ENCODE results near the gene PTH2. TPM values are rescaled to one million over a fixed set of nuclear protein-coding genes. Genes with fewer than 3 reads are reported as not detected.

PTH2 gene
- total and polyA plus RNA-seq, 2 donors (not counting 3 experiments of a cell fraction or from before 2014, with no cell fraction given), result not detected

DNA sequence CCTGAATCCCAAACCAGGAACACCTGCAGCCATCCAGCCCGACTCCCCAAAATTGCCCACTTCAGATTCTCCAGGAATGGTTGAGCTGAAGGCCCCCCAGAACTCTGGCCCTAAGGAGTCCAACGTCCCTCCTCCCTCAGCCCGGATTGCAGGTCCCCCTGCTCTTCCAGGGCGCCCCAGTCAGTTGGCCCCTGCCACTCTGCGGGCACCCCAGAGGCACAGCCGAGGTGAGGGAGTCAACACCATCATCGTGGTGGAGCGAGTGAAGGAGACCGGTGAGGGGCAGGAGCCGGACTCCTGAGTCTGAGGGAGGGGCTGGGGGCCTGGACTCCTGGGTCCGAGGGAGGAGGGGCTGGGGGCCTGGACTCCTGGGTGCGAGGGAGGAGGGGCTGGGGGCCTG is 4.1 kb upstream of the PTH2 start:
- no peak overlapping the region for H3K27ac ChIP-seq (ENCODE audit: insufficient read depth, low read depth, low read length)
- FAIRE-seq, result no peak
- ChIA-PET POLR2A (no interaction called here), CTCF (interaction anchor here (1.2 kb wide), 1 partner anchor 12 kb away, joined by 3 read pairs; no protein-coding TSS in a partner anchor)
- dilution Hi-C loops (cut with MboI; ENCODE audit: extremely low pct_ligation_motif_present, low sequenced_read_pairs), result no loop called here
- H3K79me2 ChIP-seq (ENCODE audit: control insufficient read depth, insufficient read depth, low read length), result no peaks in the 10 kb centered on the region
- H3K27me3 ChIP-seq (ENCODE audit: control insufficient read depth in 2 of 2, insufficient read depth in 2 of 2, low read length in 2 of 2), result peaks cover 79 to 81% of the 10 kb centered on the region in 2 experiments
- H3K36me3 ChIP-seq (ENCODE audit: control insufficient read depth in 2 of 2, extremely low read depth in 1 of 2, insufficient read depth in 2 of 2, low read length in 2 of 2), result no peaks in the 10 kb centered on the region
- TF ChIP-seq, protein P1, sequence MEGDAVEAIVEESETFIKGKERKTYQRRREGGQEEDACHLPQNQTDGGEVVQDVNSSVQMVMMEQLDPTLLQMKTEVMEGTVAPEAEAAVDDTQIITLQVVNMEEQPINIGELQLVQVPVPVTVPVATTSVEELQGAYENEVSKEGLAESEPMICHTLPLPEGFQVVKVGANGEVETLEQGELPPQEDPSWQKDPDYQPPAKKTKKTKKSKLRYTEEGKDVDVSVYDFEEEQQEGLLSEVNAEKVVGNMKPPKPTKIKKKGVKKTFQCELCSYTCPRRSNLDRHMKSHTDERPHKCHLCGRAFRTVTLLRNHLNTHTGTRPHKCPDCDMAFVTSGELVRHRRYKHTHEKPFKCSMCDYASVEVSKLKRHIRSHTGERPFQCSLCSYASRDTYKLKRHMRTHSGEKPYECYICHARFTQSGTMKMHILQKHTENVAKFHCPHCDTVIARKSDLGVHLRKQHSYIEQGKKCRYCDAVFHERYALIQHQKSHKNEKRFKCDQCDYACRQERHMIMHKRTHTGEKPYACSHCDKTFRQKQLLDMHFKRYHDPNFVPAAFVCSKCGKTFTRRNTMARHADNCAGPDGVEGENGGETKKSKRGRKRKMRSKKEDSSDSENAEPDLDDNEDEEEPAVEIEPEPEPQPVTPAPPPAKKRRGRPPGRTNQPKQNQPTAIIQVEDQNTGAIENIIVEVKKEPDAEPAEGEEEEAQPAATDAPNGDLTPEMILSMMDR (IDR thresholded peaks at IDR 0.05; ENCODE audit: extremely low read depth in 1 of 2, insufficient read depth in 1 of 2, low read depth in 1 of 2, low read length in 2 of 2), result no peak
- TF ChIP-seq, protein P2, sequence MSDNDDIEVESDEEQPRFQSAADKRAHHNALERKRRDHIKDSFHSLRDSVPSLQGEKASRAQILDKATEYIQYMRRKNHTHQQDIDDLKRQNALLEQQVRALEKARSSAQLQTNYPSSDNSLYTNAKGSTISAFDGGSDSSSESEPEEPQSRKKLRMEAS (IDR thresholded peaks at IDR 0.05; ENCODE audit: insufficient read depth, insufficient read length), result no peak
- TF ChIP-seq GATA2 (IDR thresholded peaks at IDR 0.05; ENCODE audit: insufficient read depth, insufficient read length, low read depth, low read length), result no peak
- TF ChIP-seq JUN (IDR thresholded peaks at IDR 0.05; ENCODE audit: borderline replicate concordance, insufficient read depth, insufficient read length, low read depth), result no peak
- TF ChIP-seq POLR2A (IDR thresholded peaks at IDR 0.05; ENCODE audit: low read depth, low read length), result no peak
- TF ChIP-seq FOS (IDR thresholded peaks at IDR 0.05; ENCODE audit: borderline replicate concordance, insufficient read depth, low read length), result no peak
- TF ChIP-seq POLR2AphosphoS5 (IDR thresholded peaks at IDR 0.05; ENCODE audit: insufficient read depth, low read depth, low read length), result no peak
- TF ChIP-seq MYC (IDR thresholded peaks at IDR 0.05; ENCODE audit: low read depth, low read length), result no peak
- no peak for TF ChIP-seq EZH2 (IDR thresholded peaks at IDR 0.05; ENCODE audit: borderline replicate concordance, low read depth, low read length, severe bottlenecking)
- no peak overlapping the region for H2AFZ ChIP-seq (ENCODE audit: low read depth, low read length)
- H3K4me1 ChIP-seq (ENCODE audit: control insufficient read depth, extremely low read depth, insufficient read depth, low read length), result no peaks in the 10 kb centered on the region
- H3K9ac ChIP-seq (replicated peaks; ENCODE audit: extremely low read depth, insufficient read depth, low read length), result no peak overlapping the region
- intact Hi-C loops (cut with micrococcal nuclease), result no loop called here
- H3K4me3 ChIP-seq (replicated peaks in 1 of 3; ENCODE audit: insufficient read depth in 1 of 3, low read depth in 1 of 3, low read length in 3 of 3), result no peak overlapping the region
- no peak for DNase-seq (ENCODE audit: low read depth, low spot score)
- H3K9me1 ChIP-seq (replicated peaks; ENCODE audit: control insufficient read depth, extremely low read depth, insufficient read depth, low read length), result no peaks in the 10 kb centered on the region
- no peaks in the 10 kb centered on the region for H4K20me1 ChIP-seq (replicated peaks; ENCODE audit: control insufficient read depth, extremely low read depth, insufficient read depth, low read length)
- BruUV-seq (replicated peaks), result no TSS peak
- H3K9me3 ChIP-seq (replicated peaks; ENCODE audit: control insufficient read depth, insufficient read depth, low read length), result no peaks in the 10 kb centered on the region
- no peak overlapping the region for H3K4me2 ChIP-seq (ENCODE audit: insufficient read depth, low read length)
